H1 (cell line): ENCODE results near the gene GLMN. TPM values are rescaled to one million over a fixed set of nuclear protein-coding genes. Genes with fewer than 3 reads are reported as not detected.

Experiments
- CTCF ChIA-PET: fragments of 300-600 bp; sonication (Branson Sonifier 250); formaldehyde crosslinking; loops from one replicate; lab custom pipeline; 2021; ENCODE audit not compliant: partially characterized antibody; lab: Charles Lee
- POLR2A ChIA-PET: fragments of 300-600 bp; sonication (Branson Sonifier 250); formaldehyde crosslinking; loops from one replicate; lab custom pipeline; 2021; ENCODE audit warnings: inconsistent platforms; ENCODE audit not compliant: partially characterized antibody; lab: Charles Lee
- DNase-seq, 2 experiments: peaks; one replicate each; pipeline versions ENCODE4 v3.0.0 to v3.0.0-alpha.2; 2010 to 2022; ENCODE audit warnings: low spot score in 2 of 2, low read depth in 1 of 2, mixed read lengths in 1 of 2
- FAIRE-seq: peaks from 2 replicates; lab custom pipeline; 2011; peaks lifted over from hg19 to GRCh38; lab: Jason Lieb, UNC
- H2AFZ ChIP-seq: 2 replicates; pipeline ENCODE4 v1.8.1; 2012; ENCODE audit warnings: low read length, inconsistent platforms
- H2AK5ac ChIP-seq: 2 replicates; pipeline ENCODE4 v1.6.1; 2013; ENCODE audit warnings: low read depth, low read length
- H2BK120ac ChIP-seq: replicated peaks from 2 replicates; pipeline ENCODE3; 2013; ENCODE audit warnings: low read depth, low read length, inconsistent platforms
- H2BK12ac ChIP-seq: 2 replicates; pipeline ENCODE4 v1.6.1; 2013; ENCODE audit warnings: low read depth, low read length
- H2BK15ac ChIP-seq: 2 replicates; pipeline ENCODE4 v1.6.1; 2013; ENCODE audit warnings: low read length
- H2BK20ac ChIP-seq: 2 replicates; pipeline ENCODE4 v1.6.1; 2013; ENCODE audit warnings: low read length
- H2BK5ac ChIP-seq: 2 replicates; pipeline ENCODE4 v1.6.1; 2013; ENCODE audit warnings: low read depth, low read length
- H3K14ac ChIP-seq: 2 replicates; pipeline ENCODE4 v1.6.1; 2013; ENCODE audit warnings: inconsistent platforms; ENCODE audit not compliant: insufficient read length
- H3K18ac ChIP-seq: 2 replicates; pipeline ENCODE4 v1.6.1; 2013; ENCODE audit warnings: low read length; ENCODE audit errors: extremely low read depth
- H3K23ac ChIP-seq: 2 replicates; pipeline ENCODE4 v1.6.1; 2013; ENCODE audit warnings: inconsistent platforms; ENCODE audit not compliant: insufficient read length
- H3K23me2 ChIP-seq: 2 replicates; pipeline ENCODE4 v1.6.1; 2013; ENCODE audit warnings: low read depth, low read length
- H3K27ac ChIP-seq: 2 replicates; pipeline ENCODE4 v1.6.1; 2011; ENCODE audit warnings: low read depth, low read length, inconsistent platforms
- H3K27me3 ChIP-seq, 4 experiments: replicated peaks in 1 of 4; 1 replicate in 1 of 4; 2 replicates in 3 of 4; pipeline versions ENCODE4 v1.6.1 to v1.8.1; 2011 to 2013; ENCODE audit warnings: low read length in 3 of 4, mild to moderate bottlenecking in 3 of 4, inconsistent platforms in 2 of 4, mixed read lengths in 2 of 4, moderate library complexity in 1 of 4; ENCODE audit not compliant: control insufficient read depth in 3 of 4, insufficient read depth in 3 of 4; ENCODE audit errors: extremely low read depth in 1 of 4
- H3K36me3 ChIP-seq, 4 experiments: 2 replicates each; pipeline versions ENCODE4 v1.6.1 to v1.8.1; 2011 to 2013; ENCODE audit warnings: mild to moderate bottlenecking in 4 of 4, low read length in 3 of 4, moderate library complexity in 2 of 4, control low read depth in 1 of 4, inconsistent platforms in 1 of 4; ENCODE audit not compliant: insufficient read depth in 4 of 4, control insufficient read depth in 2 of 4
- H3K4ac ChIP-seq: replicated peaks from 2 replicates; pipeline ENCODE3; 2013; ENCODE audit warnings: low read length, low read depth, mixed read lengths, inconsistent platforms; ENCODE audit not compliant: insufficient read length
- H3K4me1 ChIP-seq, 4 experiments: replicated peaks in 1 of 4; 1 replicate in 1 of 4; 2 replicates in 3 of 4; pipeline versions ENCODE4 v1.6.1 to v1.8.1; 2011 to 2013; ENCODE audit warnings: low read length in 3 of 4, inconsistent platforms in 2 of 4, mixed read lengths in 1 of 4; ENCODE audit not compliant: insufficient read depth in 4 of 4, control insufficient read depth in 3 of 4
- H3K4me2 ChIP-seq, 2 experiments: 2 replicates each; pipeline versions ENCODE4 v1.6.1 to v1.8.1; 2011 to 2013; ENCODE audit warnings: low read depth in 2 of 2, low read length in 2 of 2, control low read depth in 1 of 2, inconsistent platforms in 1 of 2, mild to moderate bottlenecking in 1 of 2; ENCODE audit not compliant: insufficient read depth in 1 of 2
- H3K4me3 ChIP-seq, 4 experiments: fragments of 200-600, 300-600 bp in 1 of 4; sonication (generic), shearing (Covaris generic), sonication (Bioruptor Twin) in 1 of 4; 2 replicates each; pipeline versions ENCODE4 v1.5.1 to v1.8.1; 2011 to 2016; ENCODE audit warnings: low read length in 4 of 4, low read depth in 3 of 4, control low read depth in 2 of 4, inconsistent platforms in 2 of 4, mild to moderate bottlenecking in 2 of 4, mixed read lengths in 1 of 4, moderate library complexity in 1 of 4; ENCODE audit not compliant: insufficient read depth in 2 of 4; ENCODE audit errors: extremely low read depth in 1 of 4
- H3K56ac ChIP-seq: replicated peaks from 2 replicates; pipeline ENCODE3; 2013; ENCODE audit warnings: low read depth, mild to moderate bottlenecking, mixed read lengths, low read length, inconsistent platforms; ENCODE audit not compliant: insufficient read length
- H3K79me1 ChIP-seq: 2 replicates; pipeline ENCODE4 v1.6.1; 2013; ENCODE audit warnings: low read depth, low read length, control low read depth
- H3K79me2 ChIP-seq, 2 experiments: 2 replicates each; pipeline versions ENCODE4 v1.6.1 to v1.8.1; 2012 to 2013; ENCODE audit warnings: low read length in 2 of 2, mild to moderate bottlenecking in 2 of 2, inconsistent platforms in 1 of 2; ENCODE audit not compliant: insufficient read depth in 2 of 2, control insufficient read depth in 1 of 2
- H3K9ac ChIP-seq, 4 experiments: replicated peaks in 1 of 4; 1 replicate in 1 of 4; 2 replicates in 3 of 4; pipeline versions ENCODE4 v1.6.1 to v1.8.1; 2011 to 2013; ENCODE audit warnings: low read depth in 3 of 4, low read length in 3 of 4, control low read depth in 2 of 4, mild to moderate bottlenecking in 2 of 4, moderate library complexity in 2 of 4, inconsistent platforms in 1 of 4; ENCODE audit errors: extremely low read depth in 1 of 4
- H3K9me3 ChIP-seq, 2 experiments: 2 replicates each; pipeline versions ENCODE4 v1.6.1 to v1.8.1; 2012 to 2013; ENCODE audit warnings: mild to moderate bottlenecking in 2 of 2, moderate library complexity in 2 of 2, control low read depth in 1 of 2, inconsistent platforms in 1 of 2, low read depth in 1 of 2, low read length in 1 of 2, mixed read lengths in 1 of 2; ENCODE audit not compliant: insufficient read depth in 2 of 2
- H4K20me1 ChIP-seq, 2 experiments: replicated peaks in 1 of 2; 2 replicates each; pipeline versions ENCODE3 to v1.8.1; 2011 to 2013; ENCODE audit warnings: inconsistent platforms in 2 of 2, low read length in 2 of 2, mild to moderate bottlenecking in 1 of 2; ENCODE audit not compliant: insufficient read depth in 2 of 2, control insufficient read depth in 1 of 2
- H4K5ac ChIP-seq: 2 replicates; pipeline ENCODE4 v1.6.1; 2013; ENCODE audit warnings: low read length, low read depth, mixed read lengths, inconsistent platforms; ENCODE audit not compliant: insufficient read length
- H4K8ac ChIP-seq: 2 replicates; pipeline ENCODE4 v1.8.0; 2013; ENCODE audit warnings: mild to moderate bottlenecking, moderate library complexity, low read length, inconsistent platforms; ENCODE audit not compliant: insufficient read depth; ENCODE audit errors: extremely low read depth
- H4K91ac ChIP-seq: replicated peaks from 2 replicates; pipeline ENCODE3; 2013; ENCODE audit warnings: low read length, mixed read lengths, inconsistent platforms; ENCODE audit not compliant: insufficient read length
- BRCA1 ChIP-seq: IDR thresholded peaks from 2 replicates; pipeline ENCODE4 v1.6.1; 2012; ENCODE audit warnings: low read depth, low read length, improper control_type of control experiment
- CEBPB ChIP-seq: IDR thresholded peaks from 2 replicates; pipeline ENCODE4 v1.6.1; 2012; ENCODE audit warnings: low read depth, low read length
- HDAC6 ChIP-seq: IDR thresholded peaks from one replicate; pipeline ENCODE4 v1.7.1; 2012; ENCODE audit warnings: low read depth, mild to moderate bottlenecking, inconsistent platforms, low read length, moderate library complexity
- JUN ChIP-seq: IDR thresholded peaks from 2 replicates; pipeline ENCODE4 v1.6.1; 2011; ENCODE audit warnings: low read depth, mild to moderate bottlenecking, improper control_type of control experiment, low read length
- JUND ChIP-seq: IDR thresholded peaks from 2 replicates; pipeline ENCODE4 v1.6.1; 2011; ENCODE audit warnings: mild to moderate bottlenecking, improper control_type of control experiment, low read length
- KDM5A ChIP-seq: fragments of 200-600 bp; IDR thresholded peaks from 2 replicates; pipeline ENCODE4 v1.7.1; 2012; ENCODE audit warnings: mild to moderate bottlenecking, low read length, inconsistent platforms, mixed read lengths
- POLR2A ChIP-seq, 2 experiments: IDR thresholded peaks; 1 replicate in 1 of 2; 2 replicates in 1 of 2; pipeline ENCODE4 v1.6.1; 2011; ENCODE audit warnings: low read depth in 2 of 2, low read length in 2 of 2, mild to moderate bottlenecking in 2 of 2; ENCODE audit errors: control extremely low read depth in 1 of 2
- POU5F1 ChIP-seq: IDR thresholded peaks from 2 replicates; pipeline ENCODE4 v1.6.1; 2011; ENCODE audit warnings: low read depth, mild to moderate bottlenecking, low read length, moderate library complexity
- RBBP5 ChIP-seq: IDR thresholded peaks from 2 replicates; pipeline ENCODE4 v1.7.1; 2012; ENCODE audit warnings: low read depth, mild to moderate bottlenecking, inconsistent platforms, low read length, moderate library complexity, borderline replicate concordance
- SIN3A ChIP-seq, 2 experiments: IDR thresholded peaks in 1 of 2; conservative IDR thresholded peaks in 1 of 2; 2 replicates each; pipeline ENCODE4 v1.6.1; 2011 to 2012; ENCODE audit warnings: low read length in 2 of 2, improper control_type of control experiment in 1 of 2, low read depth in 1 of 2, mild to moderate bottlenecking in 1 of 2
- SUZ12 ChIP-seq: fragments of 200-600 bp; sonication (generic); IDR thresholded peaks from 2 replicates; pipeline ENCODE4 v1.6.1; 2012; ENCODE audit warnings: mild to moderate bottlenecking, inconsistent platforms, low read length, moderate library complexity, mixed read lengths
- TBP ChIP-seq: IDR thresholded peaks from 2 replicates; pipeline ENCODE4 v1.6.1; 2011; ENCODE audit warnings: low read depth, low read length, improper control_type of control experiment
- USF2 ChIP-seq: IDR thresholded peaks from 2 replicates; pipeline ENCODE4 v1.6.1; 2011; ENCODE audit warnings: low read length, improper control_type of control experiment
- YY1 ChIP-seq: IDR thresholded peaks from 2 replicates; pipeline ENCODE4 v1.6.1; 2011; ENCODE audit warnings: low read depth, mild to moderate bottlenecking, low read length
- polyA plus RNA-seq, 7 experiments: library from polyadenylated mRNA; depleted of rRNA in 3 of 7; stranded (reverse) in 5 of 7; unstranded in 2 of 7; fragments of >200 nt in 5 of 7; fragments of 200-250 nt in 2 of 7; gene quantifications; 1 replicate in 5 of 7; 2 replicates in 1 of 7; 4 replicates in 1 of 7; pipeline versions ENCODE4 v1.2.1 to v1.2.3, GENCODE V29; 2011 to 2013; ENCODE audit warnings: missing spikeins in 2 of 7, mixed read lengths in 2 of 7
- total RNA-seq: library from RNA; stranded (reverse); fragmentation: NEBNext Ultra II Directional; extraction: Animal tissue kit (Norgen Biotek cat#: 25700); gene quantifications from 2 replicates; pipeline ENCODE4 v1.2.1, GENCODE V29; 2021

The GLMN gene
- total and polyA plus RNA-seq, 2 of the 8 experiments (the other 6 are each of a cell fraction or from before 2014, with no cell fraction given), result 5.7 to 25.0 TPM

DNA sequence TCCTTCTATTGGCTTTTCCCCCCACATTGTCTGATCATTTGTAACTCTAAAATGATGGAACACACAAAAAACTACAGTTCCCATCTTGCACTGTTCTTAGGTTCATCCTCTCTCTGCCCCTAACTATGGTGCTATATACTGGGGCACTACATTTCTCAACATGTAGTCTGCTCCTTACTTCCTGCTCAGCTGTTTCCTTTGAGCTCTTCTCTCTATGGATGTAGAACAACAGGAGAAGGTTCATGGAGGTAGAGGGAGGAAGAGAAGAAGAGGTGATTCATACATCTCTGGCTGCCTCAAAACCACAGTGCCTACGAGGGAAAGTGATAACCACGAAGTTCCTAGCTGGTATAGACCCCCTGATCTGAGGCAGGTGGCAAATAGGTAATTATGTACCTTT lies 88.1 kb downstream of the GLMN start (continued):
- TF ChIP-seq JUN, result no peak

GRCh38 chr1:92203105-92203504 lies 95.7 kb downstream of the GLMN start:
- no peak overlapping the region for H4K8ac ChIP-seq
- POLR2A ChIA-PET, result no interaction called here
- no peaks in the 10 kb centered on the region for H3K23me2 ChIP-seq
- no peaks in the 10 kb centered on the region for H3K79me1 ChIP-seq
- no peak overlapping the region for H4K91ac ChIP-seq
- H2BK5ac ChIP-seq, result no peak overlapping the region
- DNase-seq (no peak), FAIRE-seq (no peak)
- no peak overlapping the region for H2BK15ac ChIP-seq
- H4K5ac ChIP-seq, result no peak overlapping the region
- H3K18ac ChIP-seq, result no peak overlapping the region
- H3K4me3 ChIP-seq, result no peak overlapping the region
- H2BK12ac ChIP-seq, result no peak overlapping the region
- H2AK5ac ChIP-seq, result no peak overlapping the region
- H3K4me1 ChIP-seq, result no peaks in the 10 kb centered on the region
- no peak overlapping the region for H2BK20ac ChIP-seq
- H3K56ac ChIP-seq, result no peak overlapping the region
- H4K20me1 ChIP-seq, result no peaks in the 10 kb centered on the region
- no peaks in the 10 kb centered on the region for H3K9me3 ChIP-seq
- CTCF ChIA-PET, result interaction anchor here (0.7 kb wide), 1 partner anchor 421 kb away, joined by 3 read pairs; no protein-coding TSS in a partner anchor
- no peak overlapping the region for H3K27ac ChIP-seq
- H2BK120ac ChIP-seq, result no peak overlapping the region
- no peak overlapping the region for H3K23ac ChIP-seq
- H3K36me3 ChIP-seq, result no peaks in the 10 kb centered on the region
- H3K4ac ChIP-seq, result no peak overlapping the region
- no peak overlapping the region for H3K9ac ChIP-seq
- no peak overlapping the region for H2AFZ ChIP-seq
- H3K27me3 ChIP-seq, result no peaks in the 10 kb centered on the region
- H3K14ac ChIP-seq, result no peak overlapping the region
- no peaks in the 10 kb centered on the region for H3K79me2 ChIP-seq
- no peak overlapping the region for H3K4me2 ChIP-seq
- TF ChIP-seq YY1, result no peak
- no peak for TF ChIP-seq SUZ12
- no peak for TF ChIP-seq CEBPB
- no peak for TF ChIP-seq BRCA1
- TF ChIP-seq RBBP5, result no peak
- no peak for TF ChIP-seq HDAC6
- no peak for TF ChIP-seq KDM5A
- no peak for TF ChIP-seq POU5F1
- TF ChIP-seq POLR2A (IDR thresholded peaks at IDR 0.05; ENCODE audit: control extremely low read depth in 1 of 2, low read depth in 2 of 2, low read length in 2 of 2), result no peak
- no peak for TF ChIP-seq USF2
- no peak for TF ChIP-seq JUND
- TF ChIP-seq TBP, result no peak
- TF ChIP-seq SIN3A (conservative IDR thresholded peaks at IDR 0.05 in 1 of 2, IDR thresholded peaks at IDR 0.05 in 1 of 2; ENCODE audit: low read depth in 1 of 2, low read length in 2 of 2), result no peak
